ENCODE results near the gene AK8.
"Not testable (repeated sequence)": the region's sequence is repeated elsewhere in the genome, so short reads cannot be mapped to it uniquely, and the experiment has no call there.

The AK8 gene

GRCh38 chr9:132712753-132713152 is 165.3 kb downstream of the AK8 start:
- no peak overlapping the region for H3K4ac ChIP-seq (ENCODE audit: low read depth in 1 of 2, low read length in 2 of 2)
- 94% methylated on average over 5 of the region's 5 CpGs for WGBS
- no peak overlapping the region for H3K27ac ChIP-seq (ENCODE audit: low read length, poor library complexity, severe bottlenecking)
- H3K14ac ChIP-seq (ENCODE audit: low read length in 2 of 2): no peak overlapping the region
- no peak overlapping the region for H3K18ac ChIP-seq (ENCODE audit: low read depth in 1 of 2, low read length in 2 of 2)
- H2AFZ ChIP-seq (ENCODE audit: low read depth, low read length): no peak overlapping the region
- no peaks in the 10 kb centered on the region for H3K36me3 ChIP-seq (ENCODE audit: control insufficient read depth in 1 of 2, insufficient read depth in 2 of 2, low read depth in 1 of 2, low read length in 2 of 2)
- no peak overlapping the region for H3K23ac ChIP-seq (ENCODE audit: low read length in 2 of 2)
- H3K9ac ChIP-seq (ENCODE audit: low read length): no peak overlapping the region
- no peaks in the 10 kb centered on the region for H3K4me1 ChIP-seq (ENCODE audit: control insufficient read depth, insufficient read depth, low read depth, low read length)
- H4K91ac ChIP-seq (ENCODE audit: low read length): no peak overlapping the region
- no peaks in the 10 kb centered on the region for H3K79me1 ChIP-seq (replicated peaks; ENCODE audit: low read length, poor library complexity, severe bottlenecking)
- peaks cover 12 to 41% of the 10 kb centered on the region in 2 experiments for H3K27me3 ChIP-seq (ENCODE audit: control insufficient read depth in 1 of 2, insufficient read depth in 1 of 2, low read length in 2 of 2)
- no peak overlapping the region for H4K8ac ChIP-seq (ENCODE audit: low read length)
- no peak for DNase-seq
- H3K4me2 ChIP-seq (ENCODE audit: low read length, poor library complexity, severe bottlenecking): no peak overlapping the region
- no peaks in the 10 kb centered on the region for H3K9me3 ChIP-seq (ENCODE audit: control insufficient read depth, low read length)
- no peak overlapping the region for H2BK15ac ChIP-seq (ENCODE audit: low read depth, poor library complexity, severe bottlenecking)
- no peak overlapping the region for H2BK5ac ChIP-seq (ENCODE audit: low read depth, low read length, poor library complexity, severe bottlenecking)
- H3K4me3 ChIP-seq (ENCODE audit: insufficient read depth in 1 of 2, low read depth in 1 of 2, low read length in 2 of 2): no peak overlapping the region
- H2AK5ac ChIP-seq (ENCODE audit: low read length, severe bottlenecking): no peak overlapping the region
- no peak overlapping the region for H2BK12ac ChIP-seq (ENCODE audit: low read length in 2 of 2)
- no peak overlapping the region for H2BK120ac ChIP-seq (ENCODE audit: low read depth, low read length)

DNA sequence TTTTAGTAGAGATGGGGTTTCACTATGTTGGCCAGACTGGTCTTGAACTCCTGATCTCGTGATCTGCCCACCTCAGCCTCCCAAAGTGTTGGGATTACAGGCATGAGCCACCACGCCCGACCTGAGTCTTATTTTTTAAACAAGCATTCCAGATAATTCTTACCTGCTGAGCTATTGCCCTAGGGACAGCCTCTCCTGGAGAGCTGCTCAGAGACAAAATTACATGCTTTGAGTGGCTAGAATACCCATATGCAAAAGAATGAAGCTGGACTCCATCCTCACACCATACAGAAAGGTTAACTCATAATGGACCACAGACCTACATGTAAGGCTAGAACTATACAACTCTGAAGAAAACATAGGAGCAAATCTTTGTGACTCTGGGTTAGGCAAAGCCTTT is 166.2 kb downstream of the AK8 start:
- Histone ChIP-seq H4K91ac (ENCODE audit: low read length) (no peak overlapping the region), H3K9me3 (ENCODE audit: control insufficient read depth, low read length) (no peaks in the 10 kb centered on the region), H2BK12ac (ENCODE audit: low read length in 2 of 2) (no peak overlapping the region), H3K4me2 (ENCODE audit: low read length, poor library complexity, severe bottlenecking) (no peak overlapping the region), H3K4me1 (ENCODE audit: control insufficient read depth, insufficient read depth, low read depth, low read length) (no peaks in the 10 kb centered on the region), H3K23ac (ENCODE audit: low read length in 2 of 2) (no peak overlapping the region), H3K36me3 (ENCODE audit: control insufficient read depth in 1 of 2, insufficient read depth in 2 of 2, low read depth in 1 of 2, low read length in 2 of 2) (no peaks in the 10 kb centered on the region), H3K27ac (ENCODE audit: low read length, poor library complexity, severe bottlenecking) (no peak overlapping the region), H4K8ac (ENCODE audit: low read length) (no peak overlapping the region), H3K18ac (ENCODE audit: low read depth in 1 of 2, low read length in 2 of 2) (no peak overlapping the region), H2BK120ac (ENCODE audit: low read depth, low read length) (no peak overlapping the region), H2AK5ac (ENCODE audit: low read length, severe bottlenecking) (no peak overlapping the region), H3K9ac (ENCODE audit: low read length) (no peak overlapping the region), H3K79me1 (replicated peaks; ENCODE audit: low read length, poor library complexity, severe bottlenecking) (no peaks in the 10 kb centered on the region), H2AFZ (ENCODE audit: low read depth, low read length) (no peak overlapping the region), H3K14ac (ENCODE audit: low read length in 2 of 2) (no peak overlapping the region), H3K4me3 (ENCODE audit: insufficient read depth in 1 of 2, low read depth in 1 of 2, low read length in 2 of 2) (no peak overlapping the region), H3K27me3 (ENCODE audit: control insufficient read depth in 1 of 2, insufficient read depth in 1 of 2, low read length in 2 of 2) (peaks cover 6 to 32% of the 10 kb centered on the region in 2 experiments), H3K4ac (ENCODE audit: low read depth in 1 of 2, low read length in 2 of 2) (no peak overlapping the region), H2BK5ac (ENCODE audit: low read depth, low read length, poor library complexity, severe bottlenecking) (no peak overlapping the region), H2BK15ac (ENCODE audit: low read depth, poor library complexity, severe bottlenecking) (no peak overlapping the region)
- no peak for DNase-seq
- WGBS: 88% methylated on average over 3 of the region's 3 CpGs

DNA sequence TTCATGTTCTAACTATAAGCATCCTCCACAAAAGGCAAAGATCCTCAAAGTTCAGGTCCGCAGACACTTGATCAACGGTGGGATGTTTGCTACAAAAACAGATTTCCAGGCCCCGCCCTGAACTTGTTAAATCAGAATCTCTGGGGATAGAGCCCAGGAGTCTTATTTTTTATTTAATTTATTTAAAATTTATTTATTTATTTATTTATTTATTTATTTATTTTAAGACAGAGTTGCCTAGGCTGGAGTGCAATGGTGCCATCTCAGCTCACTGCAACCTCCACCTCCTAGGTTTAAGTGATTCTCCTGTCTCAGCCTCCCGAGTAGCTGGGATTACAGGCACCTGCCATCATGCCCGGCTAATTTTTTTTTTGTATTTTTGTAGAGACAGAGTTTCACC is 166.9 kb downstream of the AK8 start:
- H2BK12ac ChIP-seq (ENCODE audit: low read length in 2 of 2); H3K79me1 ChIP-seq (replicated peaks; ENCODE audit: low read length, poor library complexity, severe bottlenecking); DNase-seq; H2BK15ac ChIP-seq (ENCODE audit: low read depth, poor library complexity, severe bottlenecking); H3K4me1 ChIP-seq (ENCODE audit: control insufficient read depth, insufficient read depth, low read depth, low read length); H3K27ac ChIP-seq (ENCODE audit: low read length, poor library complexity, severe bottlenecking); H3K23ac ChIP-seq (ENCODE audit: low read length in 2 of 2); H2BK120ac ChIP-seq (ENCODE audit: low read depth, low read length); H3K9me3 ChIP-seq (ENCODE audit: control insufficient read depth, low read length); H3K4me3 ChIP-seq (ENCODE audit: insufficient read depth in 1 of 2, low read depth in 1 of 2, low read length in 2 of 2); H4K8ac ChIP-seq (ENCODE audit: low read length); H2AFZ ChIP-seq (ENCODE audit: low read depth, low read length); H3K9ac ChIP-seq (ENCODE audit: low read length); H2AK5ac ChIP-seq (ENCODE audit: low read length, severe bottlenecking); H3K4ac ChIP-seq (ENCODE audit: low read depth in 1 of 2, low read length in 2 of 2); H2BK5ac ChIP-seq (ENCODE audit: low read depth, low read length, poor library complexity, severe bottlenecking); H3K36me3 ChIP-seq (ENCODE audit: control insufficient read depth in 1 of 2, insufficient read depth in 2 of 2, low read depth in 1 of 2, low read length in 2 of 2); H4K91ac ChIP-seq (ENCODE audit: low read length); H3K4me2 ChIP-seq (ENCODE audit: low read length, poor library complexity, severe bottlenecking); H3K18ac ChIP-seq (ENCODE audit: low read depth in 1 of 2, low read length in 2 of 2); H3K14ac ChIP-seq (ENCODE audit: low read length in 2 of 2): not testable (repeated sequence)
- 91% methylated on average over 5 of the region's 5 CpGs for WGBS
- H3K27me3 ChIP-seq (ENCODE audit: control insufficient read depth in 1 of 2, insufficient read depth in 1 of 2, low read length in 2 of 2): peaks cover 6 to 35% of the 10 kb centered on the region in 2 experiments

DNA sequence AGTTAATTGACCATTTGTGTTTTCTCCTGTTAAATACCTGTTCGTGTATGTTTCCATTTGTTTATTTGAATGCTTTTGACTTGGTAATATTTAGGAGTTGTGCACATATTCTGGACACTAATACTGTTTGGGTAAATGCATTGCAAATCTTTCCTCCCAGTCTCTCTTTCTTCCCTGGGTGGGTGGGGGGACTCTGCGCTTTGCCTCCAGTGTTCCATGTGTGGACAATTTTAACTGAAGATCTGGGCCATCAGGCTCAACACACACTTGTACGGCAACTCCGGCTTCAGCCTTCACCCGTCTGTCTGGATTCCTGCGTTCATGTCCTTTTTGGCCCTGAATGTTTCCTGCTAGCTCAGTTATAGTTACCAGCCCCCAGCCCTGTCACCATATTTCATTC is 167.8 kb downstream of the AK8 start:
- DNase-seq: no peak
- H3K79me1 ChIP-seq (replicated peaks; ENCODE audit: low read length, poor library complexity, severe bottlenecking): no peaks in the 10 kb centered on the region
- no peak overlapping the region for H2AK5ac ChIP-seq (ENCODE audit: low read length, severe bottlenecking)
- H2BK15ac ChIP-seq (ENCODE audit: low read depth, poor library complexity, severe bottlenecking): no peak overlapping the region
- H3K23ac ChIP-seq (ENCODE audit: low read length in 2 of 2): peak overlapping the region in 1 of 2 experiments; percentile 83
- no peaks in the 10 kb centered on the region for H3K9me3 ChIP-seq (ENCODE audit: control insufficient read depth, low read length)
- no peak overlapping the region for H3K9ac ChIP-seq (ENCODE audit: low read length)
- H2AFZ ChIP-seq (ENCODE audit: low read depth, low read length): no peak overlapping the region
- H2BK5ac ChIP-seq (ENCODE audit: low read depth, low read length, poor library complexity, severe bottlenecking): no peak overlapping the region
- WGBS: 89% methylated on average over 5 of the region's 6 CpGs
- H4K91ac ChIP-seq (ENCODE audit: low read length): no peak overlapping the region
- no peak overlapping the region for H3K14ac ChIP-seq (ENCODE audit: low read length in 2 of 2)
- no peak overlapping the region for H2BK12ac ChIP-seq (ENCODE audit: low read length in 2 of 2)
- no peak overlapping the region for H4K8ac ChIP-seq (ENCODE audit: low read length)
- no peak overlapping the region for H3K4me3 ChIP-seq (ENCODE audit: insufficient read depth in 1 of 2, low read depth in 1 of 2, low read length in 2 of 2)
- H3K4me1 ChIP-seq (ENCODE audit: control insufficient read depth, insufficient read depth, low read depth, low read length): no peaks in the 10 kb centered on the region
- peaks cover 6 to 33% of the 10 kb centered on the region in 2 experiments for H3K27me3 ChIP-seq (ENCODE audit: control insufficient read depth in 1 of 2, insufficient read depth in 1 of 2, low read length in 2 of 2)
- no peak overlapping the region for H3K4ac ChIP-seq (ENCODE audit: low read depth in 1 of 2, low read length in 2 of 2)
- no peaks in the 10 kb centered on the region for H3K36me3 ChIP-seq (ENCODE audit: control insufficient read depth in 1 of 2, insufficient read depth in 2 of 2, low read depth in 1 of 2, low read length in 2 of 2)
- H3K4me2 ChIP-seq (ENCODE audit: low read length, poor library complexity, severe bottlenecking): no peak overlapping the region
- H3K18ac ChIP-seq (ENCODE audit: low read depth in 1 of 2, low read length in 2 of 2): no peak overlapping the region
- H3K27ac ChIP-seq (ENCODE audit: low read length, poor library complexity, severe bottlenecking): no peak overlapping the region
- no peak overlapping the region for H2BK120ac ChIP-seq (ENCODE audit: low read depth, low read length)
